SK-N-MC (cell line): Measurements from ENCODE around the gene NKAIN2.

Experiments
- EZH2 ChIP-seq: fragments of 200-600 bp; sonication (generic); IDR thresholded peaks from one replicate; pipeline ENCODE4 v1.6.1; 2017; ENCODE audit warnings: antibody characterized with exemption
- POLR2AphosphoS5 ChIP-seq: IDR thresholded peaks from 2 replicates; pipeline ENCODE4 v1.6.1; 2012; ENCODE audit warnings: mild to moderate bottlenecking, low read depth, low read length, borderline replicate concordance

- TF ChIP-seq EZH2 (no peak), POLR2AphosphoS5 (no peak)
Measured at GRCh38 chr6:124494956-124495664, 691.4 kb downstream of the NKAIN2 start.
